ENCODE measurements around the gene KCNE2.
A peak's percentile ranks its signal among the peaks of the same experiment; 100 is the strongest.

Gene KCNE2

GRCh38 chr21:34345892-34346291 lies 17.9 kb upstream of the KCNE2 start:
- in situ Hi-C loops (cut with MboI; ENCODE audit: low sequenced_read_pairs, unreplicated experiment): no loop called here
- no peak for DNase-seq (ENCODE audit: low spot score)
- TF ChIP-seq CTCF (IDR thresholded peaks at IDR 0.05; ENCODE audit: borderline replicate concordance, control extremely low read depth, extremely low read depth, insufficient read depth, missing control alignments): no peak

- TF ChIP-seq CTCF (IDR thresholded peaks at IDR 0.05; ENCODE audit: borderline replicate concordance, control extremely low read depth, extremely low read depth, insufficient read depth, missing control alignments): no peak
- in situ Hi-C loops (cut with MboI; ENCODE audit: low sequenced_read_pairs, unreplicated experiment): no loop called here
- DNase-seq (ENCODE audit: low spot score): no peak
Observed at GRCh38 chr21:34348890-34349519, 14.8 kb upstream of the KCNE2 start.

- peak; percentile 68 for DNase-seq (ENCODE audit: low spot score)
- TF ChIP-seq CTCF (IDR thresholded peaks at IDR 0.05; ENCODE audit: borderline replicate concordance, control extremely low read depth, extremely low read depth, insufficient read depth, missing control alignments): peak; percentile 58
- in situ Hi-C loops (cut with MboI; ENCODE audit: low sequenced_read_pairs, unreplicated experiment): no loop called here
Observed at GRCh38 chr21:34351786-34352241, 12.0 kb upstream of the KCNE2 start.

- no peak for DNase-seq (ENCODE audit: low spot score)
- in situ Hi-C loops (cut with MboI; ENCODE audit: low sequenced_read_pairs, unreplicated experiment): no loop called here
- no peak for TF ChIP-seq CTCF (IDR thresholded peaks at IDR 0.05; ENCODE audit: borderline replicate concordance, control extremely low read depth, extremely low read depth, insufficient read depth, missing control alignments)
Observed at GRCh38 chr21:34352556-34352955, 11.2 kb upstream of the KCNE2 start.

GRCh38 chr21:34353182-34353581 lies 10.6 kb upstream of the KCNE2 start:
- TF ChIP-seq CTCF (IDR thresholded peaks at IDR 0.05; ENCODE audit: borderline replicate concordance, control extremely low read depth, extremely low read depth, insufficient read depth, missing control alignments): no peak
- in situ Hi-C loops (cut with MboI; ENCODE audit: low sequenced_read_pairs, unreplicated experiment): no loop called here
- no peak for DNase-seq (ENCODE audit: low spot score)

- in situ Hi-C loops (cut with MboI; ENCODE audit: low sequenced_read_pairs, unreplicated experiment): no loop called here
- no peak for DNase-seq (ENCODE audit: low spot score)
- TF ChIP-seq CTCF (IDR thresholded peaks at IDR 0.05; ENCODE audit: borderline replicate concordance, control extremely low read depth, extremely low read depth, insufficient read depth, missing control alignments): no peak
Observed at GRCh38 chr21:34354836-34355235, 9.0 kb upstream of the KCNE2 start.
